Measurements from ENCODE around the gene CDC20. TPM values are rescaled to one million over a fixed set of nuclear protein-coding genes. Genes with fewer than 3 reads are reported as not detected.

Gene CDC20
- total and polyA plus RNA-seq, 8 donors = 1.8 to 31.4 (median 11.0) TPM

DNA sequence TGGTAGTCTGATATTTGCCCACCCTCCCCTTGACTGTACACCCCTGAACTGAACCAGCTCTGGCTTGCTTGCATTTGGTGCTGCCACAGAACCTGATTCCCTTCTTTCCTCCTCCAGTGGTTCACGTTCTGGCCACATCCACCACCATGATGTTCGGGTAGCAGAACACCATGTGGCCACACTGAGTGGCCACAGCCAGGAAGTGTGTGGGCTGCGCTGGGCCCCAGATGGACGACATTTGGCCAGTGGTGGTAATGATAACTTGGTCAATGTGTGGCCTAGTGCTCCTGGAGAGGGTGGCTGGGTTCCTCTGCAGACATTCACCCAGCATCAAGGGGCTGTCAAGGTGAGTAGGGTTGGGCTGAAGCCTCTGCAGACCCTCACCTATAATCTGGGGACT is 1.8 kb downstream of the CDC20 start:
- DNase-seq = no peak
- 53 to 69% (median 66%) methylated on average over 4 of the region's 4 CpGs for WGBS, 5 donors
- TF ChIP-seq POLR2AphosphoS5 (IDR thresholded peaks at IDR 0.05) = no peak
- no peak for TF ChIP-seq POLR2A (IDR thresholded peaks at IDR 0.05)
- TF ChIP-seq, protein P1, sequence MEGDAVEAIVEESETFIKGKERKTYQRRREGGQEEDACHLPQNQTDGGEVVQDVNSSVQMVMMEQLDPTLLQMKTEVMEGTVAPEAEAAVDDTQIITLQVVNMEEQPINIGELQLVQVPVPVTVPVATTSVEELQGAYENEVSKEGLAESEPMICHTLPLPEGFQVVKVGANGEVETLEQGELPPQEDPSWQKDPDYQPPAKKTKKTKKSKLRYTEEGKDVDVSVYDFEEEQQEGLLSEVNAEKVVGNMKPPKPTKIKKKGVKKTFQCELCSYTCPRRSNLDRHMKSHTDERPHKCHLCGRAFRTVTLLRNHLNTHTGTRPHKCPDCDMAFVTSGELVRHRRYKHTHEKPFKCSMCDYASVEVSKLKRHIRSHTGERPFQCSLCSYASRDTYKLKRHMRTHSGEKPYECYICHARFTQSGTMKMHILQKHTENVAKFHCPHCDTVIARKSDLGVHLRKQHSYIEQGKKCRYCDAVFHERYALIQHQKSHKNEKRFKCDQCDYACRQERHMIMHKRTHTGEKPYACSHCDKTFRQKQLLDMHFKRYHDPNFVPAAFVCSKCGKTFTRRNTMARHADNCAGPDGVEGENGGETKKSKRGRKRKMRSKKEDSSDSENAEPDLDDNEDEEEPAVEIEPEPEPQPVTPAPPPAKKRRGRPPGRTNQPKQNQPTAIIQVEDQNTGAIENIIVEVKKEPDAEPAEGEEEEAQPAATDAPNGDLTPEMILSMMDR (IDR thresholded peaks at IDR 0.05) = no peak
- no peak for TF ChIP-seq EP300 (IDR thresholded peaks at IDR 0.05)
- Histone ChIP-seq H3K9me3 (no peaks in the 10 kb centered on the region), H3K27me3 (no peaks in the 10 kb centered on the region), H3K36me3 (peaks cover 36 to 58% (median 52%) of the 10 kb centered on the region in 4 donors), H3K27ac (no peak overlapping the region), H3K4me3 (peak overlapping the region in 1 of 4 donors; percentile 10), H3K4me1 (peaks cover 8 to 65% (median 27%) of the 10 kb centered on the region in 4 donors)
- intact Hi-C loops (cut with DNase I; ENCODE audit: low total_unique reads) = no loop called here

DNA sequence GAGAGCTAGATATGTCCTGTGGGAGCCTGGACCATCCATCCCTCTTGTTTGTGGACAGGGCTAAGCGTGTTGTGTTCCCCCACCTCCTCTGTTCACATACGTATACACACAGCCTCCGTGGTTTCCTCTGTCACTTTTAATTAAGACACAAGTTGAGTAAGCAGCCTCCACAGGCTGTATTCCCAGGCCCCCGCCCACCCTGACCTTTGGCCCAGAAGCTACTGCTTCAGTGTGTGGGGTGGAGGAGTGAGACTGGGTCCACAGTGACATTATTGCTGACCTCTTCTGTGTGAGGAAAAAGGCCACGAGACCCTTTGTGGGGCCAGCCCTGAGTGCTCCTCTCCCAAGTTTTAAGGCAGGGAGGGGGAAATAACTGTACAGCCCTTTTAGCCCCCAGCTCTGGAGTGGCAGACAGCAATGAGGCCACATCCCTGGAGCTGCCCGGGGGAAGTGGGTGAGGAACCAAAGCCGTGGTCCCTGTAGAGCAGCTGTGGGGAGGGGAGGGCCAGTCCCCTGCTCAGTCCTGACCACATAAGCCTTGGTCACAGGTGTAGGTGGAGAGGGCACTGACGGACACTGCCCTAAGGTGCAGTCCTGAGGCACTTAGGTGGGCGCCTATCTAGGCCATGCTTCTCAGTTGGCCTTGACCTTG is 4.6 kb downstream of the CDC20 start:
- Histone ChIP-seq H3K9me3 (no peaks in the 10 kb centered on the region), H3K4me1 (peaks cover 25 to 72% (median 37%) of the 10 kb centered on the region in 4 donors), H3K27me3 (no peaks in the 10 kb centered on the region), H3K27ac (peak overlapping the region in 1 of 5 donors; percentile 8), H3K4me3 (no peak overlapping the region), H3K36me3 (peaks cover 36 to 58% (median 52%) of the 10 kb centered on the region in 4 donors)
- no peak for DNase-seq
- intact Hi-C loops (cut with DNase I; ENCODE audit: low total_unique reads) = no loop called here
- TF ChIP-seq POLR2A (IDR thresholded peaks at IDR 0.05) (no peak), POLR2AphosphoS5 (IDR thresholded peaks at IDR 0.05) (no peak), EP300 (IDR thresholded peaks at IDR 0.05) (no peak)
- TF ChIP-seq, protein P1 (IDR thresholded peaks at IDR 0.05) = no peak
- 66 to 77% (median 69%) methylated on average over 7 to 9 of the region's 9 CpGs for WGBS, 5 donors

DNA sequence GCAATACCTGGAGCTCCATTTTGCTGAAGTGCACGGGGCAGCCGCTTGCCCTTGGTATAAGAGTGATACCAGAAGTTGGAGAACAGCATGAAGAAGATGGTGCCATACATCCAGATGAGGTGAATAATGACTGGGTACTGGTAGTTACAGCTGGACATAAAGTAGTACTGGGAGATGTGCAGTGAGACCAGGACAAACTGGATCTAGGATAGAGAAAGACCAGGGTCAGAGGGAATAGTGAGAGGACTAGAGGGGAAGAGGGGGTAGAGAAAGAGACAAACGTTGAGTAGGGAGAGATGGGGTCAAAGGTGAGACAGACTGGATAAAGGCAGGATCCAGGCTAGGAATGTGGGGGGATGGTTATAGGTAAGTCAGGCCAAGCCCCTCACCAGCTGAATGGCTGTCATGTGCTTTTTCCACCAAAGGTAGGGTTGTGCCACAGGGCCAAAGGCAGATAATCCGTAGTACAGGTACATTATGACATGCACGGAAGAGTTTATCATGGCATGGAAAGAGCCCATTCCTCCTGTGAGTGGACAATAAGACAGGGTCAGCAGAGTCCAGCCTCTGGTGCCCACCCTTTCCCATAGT is 5.2 kb downstream of the CDC20 start:
- H3K36me3 ChIP-seq = peaks cover 36 to 58% (median 52%) of the 10 kb centered on the region in 4 donors
- H3K4me1 ChIP-seq = peaks cover 30 to 75% (median 41%) of the 10 kb centered on the region in 4 donors
- peak overlapping the region in 1 of 5 donors; percentile 8 for H3K27ac ChIP-seq
- H3K4me3 ChIP-seq = no peak overlapping the region
- no peaks in the 10 kb centered on the region for H3K9me3 ChIP-seq
- H3K27me3 ChIP-seq = no peaks in the 10 kb centered on the region
- intact Hi-C loops (cut with DNase I; ENCODE audit: low total_unique reads) = no loop called here
- TF ChIP-seq, protein P1 (IDR thresholded peaks at IDR 0.05) = no peak
- TF ChIP-seq POLR2AphosphoS5 (IDR thresholded peaks at IDR 0.05) (no peak), EP300 (IDR thresholded peaks at IDR 0.05) (no peak), POLR2A (IDR thresholded peaks at IDR 0.05) (no peak)
- WGBS, 5 donors = 72 to 79% (median 77%) methylated on average over 5 of the region's 5 CpGs
- no peak for DNase-seq

DNA sequence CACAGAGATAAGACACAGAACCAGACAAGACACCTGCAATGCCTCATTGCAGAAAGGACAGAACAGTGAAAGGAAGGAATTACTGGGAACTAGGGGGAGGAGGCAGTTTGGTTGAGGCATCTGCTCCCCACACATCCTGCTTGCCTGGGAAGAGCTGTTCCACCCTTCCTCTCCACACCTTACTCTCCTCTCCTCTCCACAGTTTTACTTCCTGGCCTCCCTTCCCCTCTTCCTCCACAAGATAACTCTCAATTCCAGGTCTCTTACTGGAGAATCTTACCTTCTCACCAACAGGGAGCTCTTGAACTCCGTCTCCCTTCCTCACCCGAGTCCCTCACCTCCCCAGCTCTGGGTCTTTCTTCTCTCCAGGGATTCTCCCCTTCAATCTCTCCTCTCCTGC is 6.9 kb downstream of the CDC20 start:
- TF ChIP-seq POLR2A (IDR thresholded peaks at IDR 0.05) (no peak), EP300 (IDR thresholded peaks at IDR 0.05) (no peak), POLR2AphosphoS5 (IDR thresholded peaks at IDR 0.05) (no peak)
- TF ChIP-seq, protein P1 (IDR thresholded peaks at IDR 0.05) = no peak
- Histone ChIP-seq H3K27me3 (no peaks in the 10 kb centered on the region), H3K4me1 (peaks cover 26 to 71% (median 37%) of the 10 kb centered on the region in 4 donors), H3K9me3 (no peaks in the 10 kb centered on the region), H3K27ac (peak overlapping the region; percentile 93 to 98 (median 97)), H3K4me3 (peak overlapping the region; percentile 75 to 88 (median 82)), H3K36me3 (peaks cover 36 to 50% (median 49%) of the 10 kb centered on the region in 4 donors)
- no peak for DNase-seq
- 69 to 80% (median 75%) methylated on average over 2 of the region's 2 CpGs for WGBS, 5 donors
- intact Hi-C loops (cut with DNase I; ENCODE audit: low total_unique reads) = no loop called here

All from stomach (tissue), 9 donors.